ENCODE data around the gene AKAP12.

AKAP12 gene

GRCh38 chr6:151290877-151291721, 51.3 kb downstream of the AKAP12 start:
- no peaks in the 10 kb centered on the region for H3K79me2 ChIP-seq (ENCODE audit: insufficient read depth, low read length)
- H2AFZ ChIP-seq (ENCODE audit: low read length) = no peak overlapping the region

DNA sequence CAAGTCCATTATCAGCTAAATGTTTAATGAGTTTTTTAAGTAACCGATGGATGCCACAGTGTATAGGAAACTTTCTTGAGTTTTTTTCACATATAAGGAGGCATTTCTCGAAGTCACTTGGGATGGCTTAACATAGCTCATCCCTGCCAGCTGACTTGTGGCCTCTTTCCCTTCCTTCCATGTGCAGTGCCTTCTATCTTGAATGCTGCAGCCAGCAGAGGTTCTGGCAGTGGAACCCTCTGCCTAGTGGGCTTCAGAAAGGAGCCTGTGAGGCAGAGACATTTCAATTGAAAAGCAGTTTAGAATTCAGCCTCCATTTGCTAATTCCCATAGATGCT, 51.9 kb downstream of the AKAP12 start:
- Histone ChIP-seq H3K36me3 (ENCODE audit: insufficient read depth, low read length) (no peaks in the 10 kb centered on the region), H3K79me2 (ENCODE audit: insufficient read depth, low read length) (no peaks in the 10 kb centered on the region), H3K4me1 (ENCODE audit: insufficient read depth, low read length, severe bottlenecking) (no peaks in the 10 kb centered on the region), H3K9me2 (ENCODE audit: low read depth, low read length) (no peaks in the 10 kb centered on the region), H3K9me3 (ENCODE audit: low read length) (no peaks in the 10 kb centered on the region), H4K20me1 (ENCODE audit: insufficient read depth, low read length) (no peaks in the 10 kb centered on the region), H3K27ac (ENCODE audit: low read depth, low read length, poor library complexity, severe bottlenecking) (no peak overlapping the region), H3K27me3 (ENCODE audit: insufficient read depth, low read length) (0 out of 2 replicates have a peak, but pooled peaks cover 2% of the 10 kb centered on the region), H3K4me2 (ENCODE audit: low read length) (no peak overlapping the region), H3K4me3 (ENCODE audit: low read depth, low read length, poor library complexity, severe bottlenecking) (no peak overlapping the region), H3F3A (ENCODE audit: insufficient read depth, low read length) (no peaks in the 10 kb centered on the region), H3K9ac (ENCODE audit: low read length) (no peak overlapping the region), H2AFZ (ENCODE audit: low read length) (no peak overlapping the region)
- TF ChIP-seq, protein P1, sequence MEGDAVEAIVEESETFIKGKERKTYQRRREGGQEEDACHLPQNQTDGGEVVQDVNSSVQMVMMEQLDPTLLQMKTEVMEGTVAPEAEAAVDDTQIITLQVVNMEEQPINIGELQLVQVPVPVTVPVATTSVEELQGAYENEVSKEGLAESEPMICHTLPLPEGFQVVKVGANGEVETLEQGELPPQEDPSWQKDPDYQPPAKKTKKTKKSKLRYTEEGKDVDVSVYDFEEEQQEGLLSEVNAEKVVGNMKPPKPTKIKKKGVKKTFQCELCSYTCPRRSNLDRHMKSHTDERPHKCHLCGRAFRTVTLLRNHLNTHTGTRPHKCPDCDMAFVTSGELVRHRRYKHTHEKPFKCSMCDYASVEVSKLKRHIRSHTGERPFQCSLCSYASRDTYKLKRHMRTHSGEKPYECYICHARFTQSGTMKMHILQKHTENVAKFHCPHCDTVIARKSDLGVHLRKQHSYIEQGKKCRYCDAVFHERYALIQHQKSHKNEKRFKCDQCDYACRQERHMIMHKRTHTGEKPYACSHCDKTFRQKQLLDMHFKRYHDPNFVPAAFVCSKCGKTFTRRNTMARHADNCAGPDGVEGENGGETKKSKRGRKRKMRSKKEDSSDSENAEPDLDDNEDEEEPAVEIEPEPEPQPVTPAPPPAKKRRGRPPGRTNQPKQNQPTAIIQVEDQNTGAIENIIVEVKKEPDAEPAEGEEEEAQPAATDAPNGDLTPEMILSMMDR (IDR thresholded peaks at IDR 0.05; ENCODE audit: low read length) = no peak
- no peak for TF ChIP-seq EZH2 (IDR thresholded peaks at IDR 0.05; ENCODE audit: borderline replicate concordance, low read length)

More at GRCh38 chr6:151290877-151291721, 51.3 kb downstream of the AKAP12 start:
- H3K4me3 ChIP-seq (ENCODE audit: low read depth, low read length, poor library complexity, severe bottlenecking) = no peak overlapping the region
- H4K20me1 ChIP-seq (ENCODE audit: insufficient read depth, low read length) = no peaks in the 10 kb centered on the region
- no peak overlapping the region for H3K9ac ChIP-seq (ENCODE audit: low read length)
- no peak overlapping the region for H3K4me2 ChIP-seq (ENCODE audit: low read length)
- H3F3A ChIP-seq (ENCODE audit: insufficient read depth, low read length) = no peaks in the 10 kb centered on the region
- H3K4me1 ChIP-seq (ENCODE audit: insufficient read depth, low read length, severe bottlenecking) = no peaks in the 10 kb centered on the region
- 0 out of 2 replicates have a peak, but pooled peaks cover 2% of the 10 kb centered on the region for H3K27me3 ChIP-seq (ENCODE audit: insufficient read depth, low read length)
- no peak overlapping the region for H3K27ac ChIP-seq (ENCODE audit: low read depth, low read length, poor library complexity, severe bottlenecking)
- no peaks in the 10 kb centered on the region for H3K36me3 ChIP-seq (ENCODE audit: insufficient read depth, low read length)
- no peaks in the 10 kb centered on the region for H3K9me2 ChIP-seq (ENCODE audit: low read depth, low read length)
- H3K9me3 ChIP-seq (ENCODE audit: low read length) = no peaks in the 10 kb centered on the region
- TF ChIP-seq, protein P1 (IDR thresholded peaks at IDR 0.05; ENCODE audit: low read length) = no peak
- TF ChIP-seq EZH2 (IDR thresholded peaks at IDR 0.05; ENCODE audit: borderline replicate concordance, low read length) = no peak

DNA sequence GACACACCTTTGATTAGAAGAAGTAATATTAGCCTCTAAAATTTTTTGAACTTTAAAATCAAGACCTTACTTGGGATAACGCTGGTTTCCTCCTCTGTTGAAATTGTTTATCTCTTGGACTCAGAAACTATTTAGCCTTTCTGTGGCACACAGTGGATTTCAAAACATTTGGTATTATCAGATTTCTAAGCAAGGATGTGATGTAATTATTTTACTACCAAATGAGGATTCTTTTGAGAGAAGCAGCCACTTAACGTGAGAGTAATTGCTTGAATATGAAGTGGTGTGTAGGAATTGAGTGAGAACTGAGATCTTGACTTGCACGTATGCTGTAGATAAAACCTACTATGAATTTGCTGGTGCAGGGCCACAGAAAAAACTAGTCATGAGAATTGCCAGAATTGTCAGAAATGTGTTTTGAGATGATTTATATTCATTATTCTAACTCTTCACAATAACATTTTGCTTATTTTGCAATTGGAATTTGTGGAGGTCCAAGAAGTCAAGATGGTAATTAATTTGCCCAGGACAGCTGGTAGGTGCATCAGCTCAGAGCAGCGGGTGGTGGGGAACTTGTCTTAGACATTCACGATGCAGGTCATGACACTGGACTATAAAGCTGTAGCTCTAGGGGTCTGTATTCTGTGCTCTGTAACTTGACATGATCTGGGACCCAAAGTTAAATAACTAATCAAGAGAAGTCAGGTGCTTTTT, 53.4 kb downstream of the AKAP12 start:
- Histone ChIP-seq H2AFZ (ENCODE audit: low read length) (no peak overlapping the region), H4K20me1 (ENCODE audit: insufficient read depth, low read length) (no peaks in the 10 kb centered on the region), H3K79me2 (ENCODE audit: insufficient read depth, low read length) (no peaks in the 10 kb centered on the region), H3F3A (ENCODE audit: insufficient read depth, low read length) (no peaks in the 10 kb centered on the region), H3K9ac (ENCODE audit: low read length) (no peak overlapping the region), H3K36me3 (ENCODE audit: insufficient read depth, low read length) (no peaks in the 10 kb centered on the region), H3K4me1 (ENCODE audit: insufficient read depth, low read length, severe bottlenecking) (no peaks in the 10 kb centered on the region), H3K4me2 (ENCODE audit: low read length) (no peak overlapping the region), H3K27ac (ENCODE audit: low read depth, low read length, poor library complexity, severe bottlenecking) (no peak overlapping the region), H3K9me2 (ENCODE audit: low read depth, low read length) (no peaks in the 10 kb centered on the region), H3K4me3 (ENCODE audit: low read depth, low read length, poor library complexity, severe bottlenecking) (no peak overlapping the region), H3K27me3 (ENCODE audit: insufficient read depth, low read length) (0 out of 2 replicates have a peak, but pooled peaks cover 2% of the 10 kb centered on the region), H3K9me3 (ENCODE audit: low read length) (no peaks in the 10 kb centered on the region)
- no peak for TF ChIP-seq EZH2 (IDR thresholded peaks at IDR 0.05; ENCODE audit: borderline replicate concordance, low read length)
- TF ChIP-seq, protein P1 (IDR thresholded peaks at IDR 0.05; ENCODE audit: low read length) = no peak

Data from OCI-LY1 (cell line).